ENCODE measurements around the gene BBOX1.

Gene BBOX1

DNA sequence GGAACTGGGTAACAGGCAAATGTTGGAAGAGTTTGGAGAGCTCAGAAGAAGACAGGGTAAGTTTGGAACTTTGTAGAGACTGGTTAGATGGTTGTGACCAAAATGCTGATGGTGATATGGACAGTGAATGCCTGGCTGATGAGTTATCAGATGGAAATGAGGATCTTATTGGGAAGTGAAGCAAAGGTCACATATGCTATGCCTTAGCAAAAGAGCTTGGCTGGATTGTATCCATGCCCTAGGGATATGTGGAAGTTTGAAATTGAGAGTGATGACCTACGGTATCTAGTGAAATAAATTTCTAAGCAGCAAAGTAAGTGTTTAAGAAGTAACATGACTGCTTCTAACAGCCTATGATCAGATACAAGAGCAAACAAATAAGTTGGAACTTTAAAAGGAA, 17.8 kb downstream of the BBOX1 start:
- H3F3A ChIP-seq (ENCODE audit: control insufficient read depth, insufficient read depth): no peaks in the 10 kb centered on the region
- H3K9me2 ChIP-seq (replicated peaks; ENCODE audit: control insufficient read depth, low read length): no peaks in the 10 kb centered on the region
- no peak overlapping the region for H3K4me3 ChIP-seq (ENCODE audit: low read length)
- no peaks in the 10 kb centered on the region for H3K27me3 ChIP-seq (ENCODE audit: control insufficient read depth, low read length)
- H3K79me2 ChIP-seq (ENCODE audit: control insufficient read depth, low read length): no peaks in the 10 kb centered on the region
- no peaks in the 10 kb centered on the region for H3K4me1 ChIP-seq (ENCODE audit: control insufficient read depth, low read length)
- H3K9me3 ChIP-seq (ENCODE audit: control insufficient read depth, insufficient read depth, low read length): no peaks in the 10 kb centered on the region
- H3K36me3 ChIP-seq (ENCODE audit: control insufficient read depth, low read length): no peaks in the 10 kb centered on the region
- H4K20me1 ChIP-seq (ENCODE audit: control insufficient read depth, insufficient read depth, low read depth, low read length): no peaks in the 10 kb centered on the region
- TF ChIP-seq, protein P1, sequence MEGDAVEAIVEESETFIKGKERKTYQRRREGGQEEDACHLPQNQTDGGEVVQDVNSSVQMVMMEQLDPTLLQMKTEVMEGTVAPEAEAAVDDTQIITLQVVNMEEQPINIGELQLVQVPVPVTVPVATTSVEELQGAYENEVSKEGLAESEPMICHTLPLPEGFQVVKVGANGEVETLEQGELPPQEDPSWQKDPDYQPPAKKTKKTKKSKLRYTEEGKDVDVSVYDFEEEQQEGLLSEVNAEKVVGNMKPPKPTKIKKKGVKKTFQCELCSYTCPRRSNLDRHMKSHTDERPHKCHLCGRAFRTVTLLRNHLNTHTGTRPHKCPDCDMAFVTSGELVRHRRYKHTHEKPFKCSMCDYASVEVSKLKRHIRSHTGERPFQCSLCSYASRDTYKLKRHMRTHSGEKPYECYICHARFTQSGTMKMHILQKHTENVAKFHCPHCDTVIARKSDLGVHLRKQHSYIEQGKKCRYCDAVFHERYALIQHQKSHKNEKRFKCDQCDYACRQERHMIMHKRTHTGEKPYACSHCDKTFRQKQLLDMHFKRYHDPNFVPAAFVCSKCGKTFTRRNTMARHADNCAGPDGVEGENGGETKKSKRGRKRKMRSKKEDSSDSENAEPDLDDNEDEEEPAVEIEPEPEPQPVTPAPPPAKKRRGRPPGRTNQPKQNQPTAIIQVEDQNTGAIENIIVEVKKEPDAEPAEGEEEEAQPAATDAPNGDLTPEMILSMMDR (IDR thresholded peaks at IDR 0.05; ENCODE audit: low read depth, low read length, poor library complexity, severe bottlenecking): no peak
- TF ChIP-seq EZH2phosphoT487 (IDR thresholded peaks at IDR 0.05; ENCODE audit: borderline replicate concordance, low read length): no peak
- H3K27ac ChIP-seq (ENCODE audit: low read depth, low read length): no peak overlapping the region
- H3K4me2 ChIP-seq (ENCODE audit: low read length): no peak overlapping the region

DNA sequence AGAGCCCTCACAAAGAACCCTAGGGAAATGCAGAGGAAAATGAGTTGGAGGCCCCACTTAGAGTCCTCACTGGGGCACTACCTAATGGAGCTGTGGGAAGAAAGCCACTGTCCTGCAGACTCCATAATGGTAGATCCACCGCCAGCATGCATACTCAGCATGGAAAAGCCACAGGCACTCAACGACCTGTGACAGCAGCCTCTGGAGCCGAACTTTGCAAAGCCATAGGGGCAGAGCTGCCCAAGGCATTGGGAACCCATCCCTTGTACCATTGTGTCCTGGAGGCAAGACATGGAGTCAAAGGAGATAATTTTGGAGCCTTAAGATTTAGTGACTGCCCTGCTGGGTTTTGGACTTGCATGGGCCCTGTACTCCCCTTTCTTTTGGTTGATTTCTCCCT, 18.8 kb downstream of the BBOX1 start:
- H3K36me3 ChIP-seq (ENCODE audit: control insufficient read depth, low read length): no peaks in the 10 kb centered on the region
- TF ChIP-seq, protein P1 (IDR thresholded peaks at IDR 0.05; ENCODE audit: low read depth, low read length, poor library complexity, severe bottlenecking): no peak
- no peak for TF ChIP-seq EZH2phosphoT487 (IDR thresholded peaks at IDR 0.05; ENCODE audit: borderline replicate concordance, low read length)

DNA sequence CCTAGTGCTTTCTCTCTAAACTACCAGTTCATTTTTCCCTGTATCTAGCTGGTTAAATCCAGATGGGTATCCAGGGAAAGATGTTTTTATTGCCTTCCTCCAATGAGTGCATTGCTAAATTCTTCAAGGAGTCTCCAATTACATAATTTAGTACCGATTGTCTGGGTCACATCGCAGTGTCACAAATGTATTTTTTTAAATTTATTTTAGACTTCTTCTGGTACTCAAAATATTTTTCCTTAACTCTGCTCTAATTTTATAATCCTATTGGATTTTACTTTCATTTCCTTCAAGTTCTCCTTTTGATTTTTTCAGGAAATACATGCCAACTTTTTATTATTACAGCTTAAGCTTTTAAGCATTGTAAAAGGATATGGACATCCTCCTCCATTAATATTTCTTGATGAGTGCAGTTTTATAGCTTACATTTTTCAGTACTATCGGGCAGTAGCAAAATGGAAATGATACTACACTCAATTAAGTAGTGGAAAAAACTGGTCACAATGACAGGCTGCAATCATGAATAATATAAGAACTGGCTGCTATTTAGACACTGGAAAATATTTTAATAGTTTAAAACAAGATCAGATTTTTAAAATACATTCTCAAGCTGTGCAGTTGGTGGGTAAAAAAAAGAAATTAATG, 20.3 kb downstream of the BBOX1 start:
- TF ChIP-seq, protein P1 (IDR thresholded peaks at IDR 0.05; ENCODE audit: low read depth, low read length, poor library complexity, severe bottlenecking): no peak
- no peak for TF ChIP-seq EZH2phosphoT487 (IDR thresholded peaks at IDR 0.05; ENCODE audit: borderline replicate concordance, low read length)
- H4K20me1 ChIP-seq (ENCODE audit: control insufficient read depth, insufficient read depth, low read depth, low read length): no peaks in the 10 kb centered on the region
- H3K79me2 ChIP-seq (ENCODE audit: control insufficient read depth, low read length): no peaks in the 10 kb centered on the region
- H3K4me2 ChIP-seq (ENCODE audit: low read length): no peak overlapping the region
- H3K27ac ChIP-seq (ENCODE audit: low read depth, low read length): no peak overlapping the region
- H3K27me3 ChIP-seq (ENCODE audit: control insufficient read depth, low read length): no peaks in the 10 kb centered on the region
- H3K9me2 ChIP-seq (replicated peaks; ENCODE audit: control insufficient read depth, low read length): no peaks in the 10 kb centered on the region
- no peaks in the 10 kb centered on the region for H3K36me3 ChIP-seq (ENCODE audit: control insufficient read depth, low read length)
- H3F3A ChIP-seq (ENCODE audit: control insufficient read depth, insufficient read depth): no peaks in the 10 kb centered on the region
- H3K4me3 ChIP-seq (ENCODE audit: low read length): no peak overlapping the region
- no peaks in the 10 kb centered on the region for H3K4me1 ChIP-seq (ENCODE audit: control insufficient read depth, low read length)
- no peaks in the 10 kb centered on the region for H3K9me3 ChIP-seq (ENCODE audit: control insufficient read depth, insufficient read depth, low read length)

More for the DNA sequence above, 18.8 kb downstream of the BBOX1 start:
- Histone ChIP-seq H3K4me3 (ENCODE audit: low read length) (no peak overlapping the region), H3K27me3 (ENCODE audit: control insufficient read depth, low read length) (no peaks in the 10 kb centered on the region), H3K9me3 (ENCODE audit: control insufficient read depth, insufficient read depth, low read length) (no peaks in the 10 kb centered on the region), H3K4me2 (ENCODE audit: low read length) (no peak overlapping the region), H3K9me2 (replicated peaks; ENCODE audit: control insufficient read depth, low read length) (no peaks in the 10 kb centered on the region), H3K27ac (ENCODE audit: low read depth, low read length) (no peak overlapping the region), H3K4me1 (ENCODE audit: control insufficient read depth, low read length) (no peaks in the 10 kb centered on the region), H3K79me2 (ENCODE audit: control insufficient read depth, low read length) (no peaks in the 10 kb centered on the region), H4K20me1 (ENCODE audit: control insufficient read depth, insufficient read depth, low read depth, low read length) (no peaks in the 10 kb centered on the region), H3F3A (ENCODE audit: control insufficient read depth, insufficient read depth) (no peaks in the 10 kb centered on the region)
